Heart left ventricle (tissue), 16 donors: ENCODE measurements around the gene ALDH4A1. TPM values are rescaled to one million over a fixed set of nuclear protein-coding genes. Genes with fewer than 3 reads are reported as not detected.

Experiments
- ATAC-seq, 4 donors: fragments of 200-7000 bp; cut with Tn5 transposase; one replicate each; pipeline ENCODE4 v1.9.1; 2020 to 2022; ENCODE audit warnings: moderate library complexity in 4 of 4, mild to moderate bottlenecking in 3 of 4, moderate number of reproducible peaks in 1 of 4
- DNase-seq, 5 donors: peaks; one replicate each; pipeline ENCODE4 v3.0.0-alpha.2; 2020
- H3K27ac ChIP-seq, 12 donors: fragments of 200-600 bp; sonication (generic) in 4 of 12; one replicate each; pipeline versions ENCODE4 v1.5.0 to v1.8.0; 2016 to 2022; ENCODE audit warnings: mild to moderate bottlenecking in 2 of 12
- H3K27me3 ChIP-seq, 9 donors: fragments of 200-600 bp; sonication (generic) in 2 of 9; one replicate each; pipeline versions ENCODE4 v1.5.1 to v1.8.0; 2016 to 2022; ENCODE audit warnings: mild to moderate bottlenecking in 3 of 9
- H3K36me3 ChIP-seq, 9 donors: fragments of 200-600 bp; sonication (generic) in 2 of 9; one replicate each; pipeline versions ENCODE4 v1.5.0 to v1.8.0; 2018 to 2022; ENCODE audit warnings: mild to moderate bottlenecking in 2 of 9
- H3K4me1 ChIP-seq, 12 donors: fragments of 200-600 bp; sonication (generic) in 4 of 12; one replicate each; pipeline versions ENCODE4 v1.5.0 to v1.8.0; 2016 to 2022; ENCODE audit warnings: mild to moderate bottlenecking in 3 of 12
- H3K4me3 ChIP-seq, 12 donors: fragments of 200-600 bp; sonication (generic) in 4 of 12; one replicate each; pipeline versions ENCODE4 v1.5.0 to v1.8.0; 2017 to 2022; ENCODE audit warnings: mild to moderate bottlenecking in 9 of 12, moderate library complexity in 4 of 12
- H3K9me3 ChIP-seq, 12 donors: fragments of 200-600 bp; sonication (generic) in 4 of 12; one replicate each; pipeline versions ENCODE4 v1.5.0 to v1.8.0; 2016 to 2022; ENCODE audit warnings: mild to moderate bottlenecking in 1 of 12
- CTCF ChIP-seq, 12 donors: fragments of 200-600 bp; sonication (generic) in 4 of 12; IDR thresholded peaks; one replicate each; pipeline versions ENCODE4 v1.5.0 to v1.8.0; 2018 to 2022; ENCODE audit warnings: antibody characterized with exemption in 12 of 12, mild to moderate bottlenecking in 5 of 12
- POLR2A ChIP-seq, 2 donors: fragments of 450-650 bp; IDR thresholded peaks; one replicate each; pipeline ENCODE4 v1.6.1; 2017; ENCODE audit warnings: antibody characterized with exemption in 2 of 2, mild to moderate bottlenecking in 2 of 2, moderate library complexity in 2 of 2
- WGBS, 4 donors: extraction: QIAGEN DNeasy Blood & Tissue Kit in 2 of 4; methylation state at CpG; one replicate each; pipeline versions ENCODE4 v1.1.5 to v1.1.7; 2013 to 2018; 5-methylcytosine and 5-hydroxymethylcytosine counted together
- intact Hi-C, 10 donors: fragments of 100-400 bp; cut with DNase I; formaldehyde crosslinking; loops; one replicate each; pipeline versions ENCODE4 v1.11.1 to v1.14.2; 2022
- polyA plus RNA-seq, 2 donors: library from polyadenylated mRNA; stranded (reverse); fragments of 200-250 nt; gene quantifications; one replicate each; pipeline ENCODE4 v1.2.3, GENCODE V29; 2013
- total RNA-seq, 9 donors: library from RNA; depleted of rRNA in 2 of 9; stranded (reverse); fragments of >200 nt in 2 of 9; fragmentation: NEBNext Ultra II Directional in 3 of 9; extraction: Animal tissue kit (Norgen Biotek cat#: 25700) in 3 of 9; gene quantifications; one replicate each; pipeline versions ENCODE4 v1.1.0 to v1.2.4, GENCODE V29; 2016 to 2023
- donor health status: ischemic (EF 13 %, LVEDD 7.1; RV severe dilation, severe dysfunction).
- donor health status: healthy with polysubstance abuse.
- donor health status: DM: no; HTN: yes; CAD: no.
- donor health status: DM: no; HTN: no; CAD: no.
- donor health status: ischemic (EF 25% LVEDD 6.9; RV normal size, moderate dysfunction).
- donor health status: ischemic (EF 25% LVEDD 5.7; RV mildly dilated, moderate dysfunction).
- donor health status: healthy.
- donor health status: DM: yes; HTN: yes; CAD: no.
- donor health status: ischemic (EF 35%, LVEDD 5.7; RV mildly dilated, moderate dysfunction).
- donor health status: nonischemic (EF 11% LVEDD 7.7; RV severe dilation, severe dysfunction).
- donor health status: DM: yes; HTN: yes; CAD: no.
- donor health status: PGD.
- donor health status: ischemic (EF 29% LVEDD 5.4; RV normal size, mild dysfunction).
- donor health status: nonischemic (EF 23%, LVEDD 6.1; RV moderate dilation, normal function).

The ALDH4A1 gene
- total and polyA plus RNA-seq, 11 donors: 20.8 to 57.6 (median 30.6) TPM

- peaks cover 0 to 22% (median 13%) of the 10 kb centered on the region in 12 donors for H3K4me1 ChIP-seq
- H3K27ac ChIP-seq: no peak overlapping the region
These were observed 30.5 kb upstream of the ALDH4A1 start for GRCh38 chr1:18932879-18933278.

GRCh38 chr1:18932387-18932786, 30.0 kb upstream of the ALDH4A1 start:
- H3K9me3 ChIP-seq: no peaks in the 10 kb centered on the region
- no peak overlapping the region for H3K4me3 ChIP-seq
- no peaks in the 10 kb centered on the region for H3K36me3 ChIP-seq
- TF ChIP-seq CTCF (IDR thresholded peaks at IDR 0.05) (no peak), POLR2A (IDR thresholded peaks at IDR 0.05) (no peak)
- 83 to 100% (median 87%) methylated on average over 4 to 5 of the region's 5 CpGs for WGBS, 4 donors
- no peak for ATAC-seq
- intact Hi-C loops: no loop called here
- no peak overlapping the region for H3K27ac ChIP-seq
- no peaks in the 10 kb centered on the region for H3K27me3 ChIP-seq
- peaks cover 2 to 27% (median 18%) of the 10 kb centered on the region in 12 donors for H3K4me1 ChIP-seq
- no peak for DNase-seq

More at GRCh38 chr1:18932879-18933278, 30.5 kb upstream of the ALDH4A1 start:
- intact Hi-C loops: no loop called here
- Histone ChIP-seq H3K36me3 (no peaks in the 10 kb centered on the region), H3K27me3 (no peaks in the 10 kb centered on the region), H3K4me3 (no peak overlapping the region), H3K9me3 (no peaks in the 10 kb centered on the region)
- TF ChIP-seq CTCF (IDR thresholded peaks at IDR 0.05) (no peak), POLR2A (IDR thresholded peaks at IDR 0.05) (no peak)
- no peak for ATAC-seq
- DNase-seq: no peak
- WGBS, 4 donors: 64 to 79% (median 72%) methylated on average over 7 of the region's 7 CpGs

GRCh38 chr1:18931730-18932129, 29.4 kb upstream of the ALDH4A1 start:
- H3K27me3 ChIP-seq: no peaks in the 10 kb centered on the region
- no peak for DNase-seq

GRCh38 chr1:18929686-18930085, 27.3 kb upstream of the ALDH4A1 start:
- ATAC-seq (no peak), DNase-seq (no peak)
- Histone ChIP-seq H3K36me3 (no peaks in the 10 kb centered on the region), H3K9me3 (no peaks in the 10 kb centered on the region), H3K4me1 (peaks cover 11 to 47% (median 34%) of the 10 kb centered on the region in 12 donors), H3K27me3 (no peaks in the 10 kb centered on the region), H3K4me3 (no peak overlapping the region), H3K27ac (peak overlapping the region in 2 of 12 donors; percentile 20 to 97)
- no peak for TF ChIP-seq POLR2A (IDR thresholded peaks at IDR 0.05)
- TF ChIP-seq CTCF (IDR thresholded peaks at IDR 0.05): no peak
- intact Hi-C loops: no loop called here
- 74 to 93% (median 86%) methylated on average over 4 to 7 of the region's 7 CpGs for WGBS, 4 donors

More at GRCh38 chr1:18931730-18932129, 29.4 kb upstream of the ALDH4A1 start:
- WGBS, 4 donors: 85 to 92% (median 87%) methylated on average over 10 of the region's 10 CpGs
- H3K4me3 ChIP-seq: no peak overlapping the region
- peaks cover 9 to 33% (median 24%) of the 10 kb centered on the region in 12 donors for H3K4me1 ChIP-seq
- intact Hi-C loops: no loop called here
- no peaks in the 10 kb centered on the region for H3K9me3 ChIP-seq
- TF ChIP-seq CTCF (IDR thresholded peaks at IDR 0.05): no peak
- TF ChIP-seq POLR2A (IDR thresholded peaks at IDR 0.05): no peak
- no peak overlapping the region for H3K27ac ChIP-seq
- no peak for ATAC-seq
- H3K36me3 ChIP-seq: no peaks in the 10 kb centered on the region
